ENCODE results near the gene DYNLT4. TPM values are rescaled to one million over a fixed set of nuclear protein-coding genes. Genes with fewer than 3 reads are reported as not detected.
"Not testable (repeated sequence)": the region's sequence is repeated elsewhere in the genome, so short reads cannot be mapped to it uniquely, and the experiment has no call there.

The DYNLT4 gene
- total and polyA plus RNA-seq, 4 donors, result 0.29 to 0.50 TPM; not detected in 2

GRCh38 chr1:44817307-44817706, 10.2 kb upstream of the DYNLT4 start:
- Histone ChIP-seq H3K4me1 (ENCODE audit: control insufficient read depth in 4 of 4, insufficient read depth in 4 of 4, low read length in 3 of 4) (peaks cover 7 to 37% (median 19%) of the 10 kb centered on the region in 4 donors), H3K36me3 (ENCODE audit: control insufficient read depth in 4 of 4, insufficient read depth in 3 of 4, low read depth in 1 of 4, low read length in 3 of 4) (no peaks in the 10 kb centered on the region), H3K27ac (ENCODE audit: low read depth in 1 of 2, low read length in 2 of 2) (no peak overlapping the region), H3K9ac (ENCODE audit: low read depth in 1 of 2, low read length in 2 of 2) (no peak overlapping the region), H3K4me3 (ENCODE audit: low read depth in 1 of 3, low read length in 3 of 3) (no peak overlapping the region), H3K9me3 (ENCODE audit: control insufficient read depth in 4 of 4, low read length in 3 of 4) (no peaks in the 10 kb centered on the region), H3K27me3 (ENCODE audit: control insufficient read depth in 4 of 4, insufficient read depth in 4 of 4, low read length in 3 of 4) (no peaks in the 10 kb centered on the region)
- WGBS, result 93% methylated on average over 2 of the region's 2 CpGs
- TF ChIP-seq NR2F2 (IDR thresholded peaks at IDR 0.05) (no peak), MAX (IDR thresholded peaks at IDR 0.05) (no peak), REST (IDR thresholded peaks at IDR 0.05) (no peak), JUND (IDR thresholded peaks at IDR 0.05) (no peak), SP1 (IDR thresholded peaks at IDR 0.05) (no peak), ATF3 (IDR thresholded peaks at IDR 0.05) (no peak), ZBTB33 (IDR thresholded peaks at IDR 0.05) (no peak), EGR1 (IDR thresholded peaks at IDR 0.05; ENCODE audit: low read depth in 2 of 2) (no peak), RXRA (IDR thresholded peaks at IDR 0.05) (no peak), CTCF (IDR thresholded peaks at IDR 0.05; ENCODE audit: low read depth, low read length, missing input control) (no peak), TAF1 (conservative IDR thresholded peaks at IDR 0.05) (no peak), FOXA2 (IDR thresholded peaks at IDR 0.05) (no peak), GABPA (IDR thresholded peaks at IDR 0.05 in 1 of 2, conservative IDR thresholded peaks at IDR 0.05 in 1 of 2) (no peak), HNF4G (IDR thresholded peaks at IDR 0.05) (no peak), RAD21 (IDR thresholded peaks at IDR 0.05) (no peak), FOXA1 (IDR thresholded peaks at IDR 0.05) (no peak)
- no peak for DNase-seq (ENCODE audit: low spot score)

GRCh38 chr1:44815926-44816325, 8.8 kb upstream of the DYNLT4 start:
- not testable (repeated sequence) for DNase-seq (ENCODE audit: low spot score); H3K9ac ChIP-seq (ENCODE audit: low read depth in 1 of 2, low read length in 2 of 2); H3K27me3 ChIP-seq (ENCODE audit: control insufficient read depth in 4 of 4, insufficient read depth in 4 of 4, low read length in 3 of 4); H3K4me3 ChIP-seq (ENCODE audit: low read depth in 1 of 3, low read length in 3 of 3); H3K36me3 ChIP-seq (ENCODE audit: control insufficient read depth in 4 of 4, insufficient read depth in 3 of 4, low read depth in 1 of 4, low read length in 3 of 4); H3K27ac ChIP-seq (ENCODE audit: low read depth in 1 of 2, low read length in 2 of 2); H3K9me3 ChIP-seq (ENCODE audit: control insufficient read depth in 4 of 4, low read length in 3 of 4)
- 91% methylated on average over 9 of the region's 9 CpGs for WGBS
- H3K4me1 ChIP-seq (ENCODE audit: control insufficient read depth in 4 of 4, insufficient read depth in 4 of 4, low read length in 3 of 4), result peaks cover 7 to 36% (median 19%) of the 10 kb centered on the region in 4 donors
